NCI-H1417 treated with DMSO at 0.1 percent for 48 hours (cell line): ENCODE measurements around the gene WASHC2C.
"Not testable (repeated sequence)": the region's sequence is repeated elsewhere in the genome, so short reads cannot be mapped to it uniquely, and the experiment has no call there.

Experiments used
- DNase-seq: peaks from one replicate; lab custom pipeline; 2025; lab: John Stamatoyannopoulos, UW

The WASHC2C gene

GRCh38 chr10:45771757-45772461 is 44.8 kb downstream of the WASHC2C start:
- DNase-seq = not testable (repeated sequence)

GRCh38 chr10:45786217-45786616 is 59.2 kb downstream of the WASHC2C start:
- not testable (repeated sequence) for DNase-seq

GRCh38 chr10:45787212-45787741 is 60.2 kb downstream of the WASHC2C start:
- not testable (repeated sequence) for DNase-seq

- DNase-seq = not testable (repeated sequence)
Measured at GRCh38 chr10:45789991-45790390, 62.9 kb downstream of the WASHC2C start.

- DNase-seq = not testable (repeated sequence)
Measured at GRCh38 chr10:45790694-45791426, 63.8 kb downstream of the WASHC2C start.

- not testable (repeated sequence) for DNase-seq
Measured at GRCh38 chr10:45794761-45795160, 67.7 kb downstream of the WASHC2C start.

GRCh38 chr10:45803060-45804010 is 76.3 kb downstream of the WASHC2C start:
- DNase-seq = not testable (repeated sequence)

- DNase-seq = not testable (repeated sequence)
Measured at GRCh38 chr10:45804996-45805395, 77.9 kb downstream of the WASHC2C start.

- no peak for DNase-seq
Measured at GRCh38 chr10:45809837-45810236, 82.8 kb downstream of the WASHC2C start.

GRCh38 chr10:45811075-45811474 is 84.0 kb downstream of the WASHC2C start:
- DNase-seq = no peak

- DNase-seq = not testable (repeated sequence)
Measured at GRCh38 chr10:45812959-45813358, 85.9 kb downstream of the WASHC2C start.

- DNase-seq = not testable (repeated sequence)
Measured at GRCh38 chr10:45814146-45814545, 87.1 kb downstream of the WASHC2C start.

GRCh38 chr10:45817130-45817859 is 90.2 kb downstream of the WASHC2C start:
- no peak for DNase-seq

- DNase-seq = no peak
Measured at GRCh38 chr10:45817912-45818311, 90.8 kb downstream of the WASHC2C start.

GRCh38 chr10:45819552-45819951 is 92.5 kb downstream of the WASHC2C start:
- no peak for DNase-seq

- not testable (repeated sequence) for DNase-seq
Measured at GRCh38 chr10:45820107-45820830, 93.2 kb downstream of the WASHC2C start.

GRCh38 chr10:45822918-45823317 is 95.9 kb downstream of the WASHC2C start:
- DNase-seq = not testable (repeated sequence)
